Measurements from ENCODE around the gene UTS2B.

DNA sequence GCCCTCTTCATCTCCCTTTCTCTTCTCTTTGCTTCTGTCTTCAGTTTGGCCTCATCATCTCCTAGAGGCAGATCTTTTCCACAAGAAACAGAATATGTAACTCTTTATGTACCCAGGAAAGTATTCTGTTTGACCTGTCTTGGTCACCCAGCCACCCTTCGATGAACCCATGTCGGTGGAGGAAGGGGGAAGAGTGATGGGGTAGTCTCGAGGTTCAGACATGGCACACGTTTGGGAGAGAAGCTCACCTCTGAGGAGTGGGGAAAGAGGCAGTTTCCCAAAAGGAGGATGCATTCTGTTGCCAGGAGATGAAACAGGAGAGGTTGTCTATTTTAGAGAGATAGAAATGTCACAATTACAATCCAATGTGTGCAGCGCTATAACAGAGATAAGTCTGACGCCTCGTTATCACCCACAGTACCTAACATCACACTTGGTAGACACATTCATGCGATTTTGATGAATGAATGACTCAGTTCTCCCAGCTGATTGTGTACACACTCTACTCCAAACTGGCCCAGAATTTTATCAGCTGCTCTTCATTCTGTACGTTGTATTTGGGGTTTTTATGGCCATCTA, 1.9 kb downstream of the UTS2B start:
- TF ChIP-seq, protein P1, sequence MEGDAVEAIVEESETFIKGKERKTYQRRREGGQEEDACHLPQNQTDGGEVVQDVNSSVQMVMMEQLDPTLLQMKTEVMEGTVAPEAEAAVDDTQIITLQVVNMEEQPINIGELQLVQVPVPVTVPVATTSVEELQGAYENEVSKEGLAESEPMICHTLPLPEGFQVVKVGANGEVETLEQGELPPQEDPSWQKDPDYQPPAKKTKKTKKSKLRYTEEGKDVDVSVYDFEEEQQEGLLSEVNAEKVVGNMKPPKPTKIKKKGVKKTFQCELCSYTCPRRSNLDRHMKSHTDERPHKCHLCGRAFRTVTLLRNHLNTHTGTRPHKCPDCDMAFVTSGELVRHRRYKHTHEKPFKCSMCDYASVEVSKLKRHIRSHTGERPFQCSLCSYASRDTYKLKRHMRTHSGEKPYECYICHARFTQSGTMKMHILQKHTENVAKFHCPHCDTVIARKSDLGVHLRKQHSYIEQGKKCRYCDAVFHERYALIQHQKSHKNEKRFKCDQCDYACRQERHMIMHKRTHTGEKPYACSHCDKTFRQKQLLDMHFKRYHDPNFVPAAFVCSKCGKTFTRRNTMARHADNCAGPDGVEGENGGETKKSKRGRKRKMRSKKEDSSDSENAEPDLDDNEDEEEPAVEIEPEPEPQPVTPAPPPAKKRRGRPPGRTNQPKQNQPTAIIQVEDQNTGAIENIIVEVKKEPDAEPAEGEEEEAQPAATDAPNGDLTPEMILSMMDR (IDR thresholded peaks at IDR 0.05; ENCODE audit: low read depth, low read length) = no peak
- no peak for TF ChIP-seq EZH2phosphoT487 (IDR thresholded peaks at IDR 0.05; ENCODE audit: low read depth)
